ENCODE data around the gene ERVFRD-1.

ERVFRD-1 gene

DNA sequence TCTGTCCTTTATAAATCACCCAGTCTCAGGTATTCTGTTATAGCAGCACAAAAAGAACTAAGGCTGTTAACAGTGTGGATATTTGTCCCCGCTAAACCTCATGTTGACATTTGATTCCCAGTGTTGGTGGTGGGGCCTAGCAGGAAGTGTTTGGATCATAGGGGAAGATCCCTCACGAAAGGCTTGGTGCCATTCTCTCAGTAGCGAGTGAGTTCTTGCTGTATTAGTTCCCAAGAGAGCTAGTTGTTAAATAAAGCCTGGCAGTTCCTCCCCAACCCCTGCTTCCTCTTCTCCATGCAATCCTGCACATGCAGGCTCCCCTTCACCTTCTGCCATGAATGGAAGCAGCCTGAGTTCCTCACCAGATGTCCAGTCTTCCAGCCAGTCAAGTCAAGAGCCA is 29.8 kb upstream of the ERVFRD-1 start:
- TF ChIP-seq CTCF (IDR thresholded peaks at IDR 0.05; ENCODE audit: unreplicated experiment in 3 of 3): no peak

GRCh38 chr6:11140056-11140455 is 28.5 kb upstream of the ERVFRD-1 start:
- no peak overlapping the region for H3K27ac Mint-ChIP-seq
- no peak for TF ChIP-seq CTCF (IDR thresholded peaks at IDR 0.05; ENCODE audit: unreplicated experiment in 3 of 3)
- peaks cover 4% of the 10 kb centered on the region for H3K36me3 Mint-ChIP-seq (ENCODE audit: low read depth)

More for the DNA sequence above, 29.8 kb upstream of the ERVFRD-1 start:
- H3K36me3 Mint-ChIP-seq (ENCODE audit: low read depth): no peaks in the 10 kb centered on the region
- H3K27me3 Mint-ChIP-seq (ENCODE audit: low read depth): no peaks in the 10 kb centered on the region
- H3K4me1 Mint-ChIP-seq: no peaks in the 10 kb centered on the region
- no peaks in the 10 kb centered on the region for H3K9me3 Mint-ChIP-seq
- H3K4me3 Mint-ChIP-seq: no peak overlapping the region
- H3K27ac Mint-ChIP-seq: no peak overlapping the region

GRCh38 chr6:11139051-11139960 is 27.8 kb upstream of the ERVFRD-1 start:
- Mint-ChIP-seq H3K4me3 (no peak overlapping the region), H3K27ac (no peak overlapping the region), H3K36me3 (ENCODE audit: low read depth) (peaks cover 12% of the 10 kb centered on the region), H3K27me3 (ENCODE audit: low read depth) (no peaks in the 10 kb centered on the region), H3K9me3 (no peaks in the 10 kb centered on the region), H3K4me1 (no peaks in the 10 kb centered on the region)
- no peak for TF ChIP-seq CTCF (IDR thresholded peaks at IDR 0.05; ENCODE audit: unreplicated experiment in 3 of 3)

More at GRCh38 chr6:11140056-11140455, 28.5 kb upstream of the ERVFRD-1 start:
- H3K4me3 Mint-ChIP-seq: no peak overlapping the region
- no peaks in the 10 kb centered on the region for H3K27me3 Mint-ChIP-seq (ENCODE audit: low read depth)
- no peaks in the 10 kb centered on the region for H3K4me1 Mint-ChIP-seq
- no peaks in the 10 kb centered on the region for H3K9me3 Mint-ChIP-seq

- peaks cover 13% of the 10 kb centered on the region for H3K36me3 Mint-ChIP-seq (ENCODE audit: low read depth)
- no peaks in the 10 kb centered on the region for H3K27me3 Mint-ChIP-seq (ENCODE audit: low read depth)
- TF ChIP-seq CTCF (IDR thresholded peaks at IDR 0.05; ENCODE audit: unreplicated experiment in 3 of 3): no peak
- H3K4me1 Mint-ChIP-seq: no peaks in the 10 kb centered on the region
- no peak overlapping the region for H3K4me3 Mint-ChIP-seq
- H3K9me3 Mint-ChIP-seq: no peaks in the 10 kb centered on the region
- no peak overlapping the region for H3K27ac Mint-ChIP-seq
Observed at GRCh38 chr6:11136809-11137208, 25.3 kb upstream of the ERVFRD-1 start.

GRCh38 chr6:11133281-11133680 is 21.8 kb upstream of the ERVFRD-1 start:
- Mint-ChIP-seq H3K27ac (no peak overlapping the region), H3K9me3 (no peaks in the 10 kb centered on the region), H3K36me3 (ENCODE audit: low read depth) (peaks cover 18% of the 10 kb centered on the region), H3K27me3 (ENCODE audit: low read depth) (no peaks in the 10 kb centered on the region), H3K4me3 (no peak overlapping the region), H3K4me1 (no peaks in the 10 kb centered on the region)
- TF ChIP-seq CTCF (IDR thresholded peaks at IDR 0.05; ENCODE audit: unreplicated experiment in 3 of 3): no peak
